Stimulated activated CD4-positive, alpha-beta T cell treated with anti-CD3 and anti-CD28 coated beads, Interleukin-1b, Interleukin-23, amount 100 ng/mL, for 4 hours (primary cell): Measurements from ENCODE around the gene DOCK2.

Experiments used
- DNase-seq, 2 donors: peaks; one replicate each; pipeline ENCODE4 v3.0.0-alpha.2; 2020; ENCODE audit warnings: low read depth in 2 of 2

Gene DOCK2

DNA sequence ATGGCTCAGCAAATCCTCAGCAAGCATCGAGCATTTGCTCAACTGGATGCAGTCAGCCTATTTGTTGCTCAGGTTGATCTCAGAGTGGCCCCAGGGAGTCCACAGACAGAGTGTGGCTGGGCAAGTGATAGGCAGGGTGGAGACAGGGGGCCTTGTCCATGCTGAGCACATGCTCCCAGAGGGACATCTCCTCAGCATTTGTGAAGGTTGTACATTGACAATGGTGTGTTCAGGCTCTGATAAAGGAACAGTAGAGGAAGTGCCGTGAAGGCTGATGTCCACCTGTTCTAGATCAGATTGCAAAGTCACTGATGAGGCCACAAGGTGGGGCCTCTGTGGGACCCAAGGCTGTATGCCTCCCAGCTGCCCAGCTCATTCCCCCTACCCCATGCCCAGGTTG, 418.5 kb downstream of the DOCK2 start:
- DNase-seq: no peak

DNA sequence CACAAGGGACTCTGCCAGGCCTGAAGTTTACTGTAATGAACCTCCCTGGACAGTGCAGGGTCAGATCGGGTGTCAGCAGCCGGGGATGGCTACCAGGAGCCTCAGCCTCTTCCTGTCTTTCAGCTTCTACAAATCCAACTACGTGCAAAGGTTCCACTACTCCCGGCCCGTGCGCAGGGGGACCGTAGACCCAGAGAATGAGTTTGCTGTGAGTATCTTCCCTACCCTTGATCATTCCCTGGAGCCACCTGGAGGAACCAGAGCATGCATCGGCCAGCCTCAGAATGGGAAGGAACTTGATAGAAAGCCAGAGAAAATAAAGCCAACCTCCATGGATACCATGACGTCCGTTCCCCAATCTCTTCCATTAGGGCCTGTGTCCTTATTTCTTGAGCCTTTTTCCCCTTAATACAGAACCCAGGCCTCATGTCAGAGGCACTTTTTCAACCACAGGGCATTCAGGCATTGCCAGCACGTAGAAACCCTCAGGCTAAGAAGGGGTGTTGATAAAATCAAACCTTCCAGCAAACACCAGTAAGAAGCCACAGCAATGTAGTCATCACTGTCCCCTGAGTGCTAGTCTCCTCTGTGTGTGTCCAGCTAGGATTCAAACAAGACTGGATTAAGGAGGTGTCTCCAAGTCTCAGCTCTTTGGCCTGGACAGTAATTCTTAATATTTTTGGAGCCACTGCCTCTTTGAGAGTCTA, 419.6 kb downstream of the DOCK2 start:
- no peak for DNase-seq

DNA sequence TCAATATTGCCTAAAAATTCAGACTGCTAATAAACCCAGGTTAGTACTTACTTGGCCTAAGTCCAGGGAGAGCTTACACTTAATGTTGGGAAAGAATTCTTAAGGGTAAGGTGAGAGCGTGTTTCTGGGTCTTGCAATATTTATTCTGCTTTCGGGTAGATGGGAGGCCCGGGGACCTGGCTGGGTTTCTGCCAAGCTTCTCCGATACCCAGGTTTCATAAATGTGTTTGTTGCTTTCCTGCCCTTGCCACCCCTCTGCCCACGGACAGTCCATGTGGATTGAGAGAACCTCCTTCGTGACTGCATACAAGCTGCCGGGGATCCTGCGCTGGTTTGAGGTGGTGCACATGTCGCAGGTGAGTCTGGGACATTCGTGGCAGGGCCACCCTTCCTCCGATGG, 420.2 kb downstream of the DOCK2 start:
- DNase-seq: no peak

DNA sequence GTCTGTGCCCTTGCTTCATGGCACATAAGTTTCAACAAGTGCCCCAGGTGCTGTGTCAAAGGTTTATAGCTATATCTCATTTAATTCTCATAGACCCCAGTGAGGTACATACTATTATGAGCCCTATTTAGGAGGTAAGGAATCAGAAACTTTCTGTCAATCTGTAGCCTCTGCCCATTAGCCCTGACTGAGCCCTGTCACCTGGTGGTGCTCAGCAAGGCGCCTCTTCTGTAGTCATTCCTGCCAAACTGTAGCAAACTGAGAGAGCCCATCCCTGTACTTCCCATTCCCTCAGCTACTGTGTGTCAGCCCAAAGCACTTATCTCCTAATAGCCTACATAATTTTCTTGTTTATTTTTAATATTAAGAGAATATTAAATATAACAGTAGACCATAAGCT, 422.1 kb downstream of the DOCK2 start:
- no peak for DNase-seq

DNA sequence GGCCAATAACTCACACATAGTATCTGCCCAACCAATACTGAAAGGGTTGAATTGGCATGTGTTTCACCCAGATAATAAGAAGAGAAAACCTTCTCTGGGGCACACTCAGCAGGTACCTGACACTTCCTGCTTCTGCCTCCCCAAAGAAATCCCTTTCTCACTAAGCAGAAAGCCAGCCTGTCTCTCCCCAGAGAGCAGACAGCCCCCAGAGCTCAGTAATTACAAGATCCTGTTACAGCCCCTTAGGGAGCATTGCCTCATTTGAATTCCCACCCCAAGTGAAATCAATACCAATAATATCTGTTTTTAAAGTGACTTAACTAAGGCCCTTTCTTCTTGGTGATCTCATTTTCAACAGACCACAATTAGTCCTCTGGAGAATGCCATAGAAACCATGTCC, 430.1 kb downstream of the DOCK2 start:
- no peak for DNase-seq

DNA sequence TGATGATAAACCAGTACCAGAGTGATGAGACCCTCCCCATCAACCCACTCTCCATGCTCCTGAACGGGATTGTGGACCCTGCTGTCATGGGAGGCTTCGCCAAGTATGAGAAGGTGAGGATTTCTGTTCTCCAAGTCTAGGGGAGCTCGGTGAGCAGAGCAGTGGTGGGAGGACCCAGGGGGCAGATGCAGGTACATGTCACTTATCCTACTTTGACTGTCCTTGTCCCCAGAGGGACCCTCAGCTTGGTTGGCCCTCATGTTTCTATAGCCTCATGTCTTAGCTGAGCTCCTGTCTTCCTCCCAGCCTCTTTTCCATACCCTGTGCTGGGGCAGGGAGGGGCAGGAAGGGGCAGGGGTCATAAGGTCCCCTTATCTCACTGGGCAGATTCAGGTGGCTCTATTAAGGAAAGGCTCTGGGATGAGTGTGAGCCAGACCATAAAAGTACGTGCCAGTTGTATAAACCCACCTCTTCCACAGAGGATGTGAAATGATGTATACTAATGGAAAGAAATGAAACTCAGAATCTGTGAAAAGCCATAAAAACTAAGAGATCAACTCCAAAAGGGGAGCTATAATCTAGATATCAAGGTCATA, 430.6 kb downstream of the DOCK2 start:
- no peak for DNase-seq

DNA sequence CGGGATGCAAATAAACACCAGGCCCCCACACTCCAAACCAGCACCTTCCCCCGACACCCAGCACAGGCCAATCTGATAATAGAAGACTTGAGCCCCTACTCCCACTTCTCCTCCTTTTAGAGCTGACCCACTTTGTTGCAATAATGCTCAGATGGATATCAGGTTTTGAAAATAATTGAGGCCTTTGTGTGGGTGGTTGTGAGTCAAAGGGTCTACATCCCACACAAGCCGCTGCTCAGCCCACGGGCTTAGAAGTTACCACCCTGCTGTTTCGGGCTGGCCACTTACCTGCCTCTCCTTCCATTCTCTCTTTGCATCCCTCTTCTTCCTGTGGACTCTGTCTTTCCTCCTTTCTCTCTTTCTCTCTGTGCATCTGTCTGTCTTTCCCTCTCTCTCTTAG, 432.4 kb downstream of the DOCK2 start:
- no peak for DNase-seq

DNA sequence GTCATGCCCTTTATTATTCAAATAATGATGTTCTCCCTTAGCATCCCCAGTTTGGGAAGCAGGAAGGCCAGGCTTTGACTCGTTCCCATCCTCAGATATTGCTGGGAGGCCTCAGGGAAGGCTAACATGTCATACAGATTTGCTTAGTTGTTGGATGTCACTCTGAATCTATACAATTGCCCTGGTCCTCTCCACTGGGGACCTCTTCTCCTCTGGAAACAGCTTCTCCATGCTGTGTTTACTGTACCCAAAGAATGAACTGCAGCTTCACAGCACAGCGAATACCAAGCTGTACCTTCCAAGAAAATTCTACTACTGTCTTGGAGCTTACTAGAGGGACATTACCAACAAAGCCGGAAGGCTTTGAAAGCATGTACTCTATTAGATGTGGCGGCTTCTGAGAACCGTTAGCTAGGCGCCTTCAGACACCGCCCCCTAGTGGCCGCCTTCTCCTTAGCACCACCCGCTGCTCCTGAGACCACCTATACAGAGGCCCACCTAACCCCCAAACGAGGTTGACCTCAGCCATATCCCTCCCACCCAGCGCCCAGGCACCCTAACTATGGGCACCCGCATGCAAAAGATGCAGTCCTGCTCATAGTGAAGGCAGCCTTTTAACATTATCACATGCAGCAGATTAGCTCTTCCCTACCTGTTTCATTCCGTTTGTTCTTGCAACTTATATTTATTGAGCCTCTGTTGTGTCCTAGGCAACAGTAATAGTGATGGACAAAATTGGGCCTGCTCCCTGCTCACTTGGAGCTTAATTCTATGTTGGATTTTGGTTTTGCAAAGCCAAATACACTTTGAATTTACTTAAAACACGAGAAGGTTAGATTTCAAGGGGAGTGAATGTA, 433.7 kb downstream of the DOCK2 start:
- peak in 1 of 2 donors; percentile 9 for DNase-seq

DNA sequence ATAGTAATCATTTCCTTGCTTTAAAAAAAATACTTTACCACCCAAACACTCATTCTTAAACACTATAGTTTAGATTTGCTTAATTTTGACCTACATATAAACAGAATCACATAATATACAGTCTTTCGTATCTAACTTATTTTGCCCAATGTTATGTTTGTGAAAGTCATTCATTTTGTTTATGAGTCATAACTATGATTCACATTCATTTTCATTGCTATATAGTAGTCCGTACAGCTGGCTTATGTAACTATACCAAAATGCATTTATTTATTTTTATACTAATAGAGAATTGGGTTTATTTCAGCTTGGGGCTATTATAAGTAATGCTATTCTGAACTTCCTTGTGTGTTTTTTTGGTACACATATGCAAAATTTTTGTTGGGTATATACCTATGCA, 434.7 kb downstream of the DOCK2 start:
- no peak for DNase-seq

DNA sequence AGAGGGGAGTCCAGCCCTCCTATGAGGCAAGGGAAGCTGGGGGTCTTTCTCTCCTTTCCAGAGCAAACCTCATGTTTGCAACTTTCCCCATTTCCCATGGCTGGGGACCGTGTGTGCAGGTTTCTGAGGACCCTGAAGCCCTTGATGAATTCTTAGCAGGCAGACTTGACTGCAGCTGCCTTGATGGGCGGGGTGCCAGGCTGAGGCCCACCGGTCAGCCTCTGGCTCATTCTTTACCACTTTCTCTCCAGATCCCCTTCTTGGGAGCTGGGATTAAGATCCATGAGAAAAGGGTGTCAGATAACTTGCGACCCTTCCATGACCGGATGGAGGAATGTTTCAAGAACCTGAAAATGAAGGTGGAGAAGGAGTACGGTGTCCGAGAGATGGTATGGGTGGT, 438.6 kb downstream of the DOCK2 start:
- no peak for DNase-seq

DNA sequence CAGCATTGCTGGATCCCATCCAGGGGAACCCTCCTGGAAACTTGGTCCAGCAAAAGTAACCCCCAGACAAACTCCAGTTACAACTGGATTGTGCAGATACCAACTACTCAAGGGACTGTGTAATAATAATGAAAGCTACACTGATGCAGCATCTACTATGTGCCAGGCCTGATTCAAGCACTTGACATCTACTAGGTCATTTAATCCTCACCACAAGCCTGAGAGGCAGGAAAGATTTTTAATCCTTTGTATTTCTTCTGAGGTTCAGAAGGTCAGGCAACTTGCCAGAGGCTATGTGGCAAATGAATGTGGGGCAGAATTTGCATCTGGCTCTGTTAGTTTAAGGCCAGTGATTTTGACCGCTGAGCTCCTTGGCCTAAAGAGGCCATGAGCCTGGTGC, 439.1 kb downstream of the DOCK2 start:
- DNase-seq: no peak

DNA sequence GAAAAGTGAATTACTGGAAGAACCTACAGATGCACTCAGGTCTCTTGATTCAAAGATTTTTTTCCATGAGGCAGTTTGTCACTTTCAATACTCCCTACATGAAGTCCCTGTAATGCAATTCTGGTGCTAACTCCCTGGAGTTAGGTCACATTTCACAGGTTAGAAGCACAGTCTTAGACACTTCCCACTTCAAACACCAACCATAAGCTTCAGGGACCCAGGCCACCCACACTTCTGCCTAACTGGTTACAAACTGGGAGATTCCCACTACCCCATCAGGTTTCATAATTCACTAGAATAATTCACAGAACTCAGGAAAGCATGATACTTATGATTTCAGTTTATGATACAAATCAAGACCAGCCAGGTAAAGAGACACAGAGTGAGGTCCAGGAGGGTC, 439.7 kb downstream of the DOCK2 start:
- no peak for DNase-seq

DNA sequence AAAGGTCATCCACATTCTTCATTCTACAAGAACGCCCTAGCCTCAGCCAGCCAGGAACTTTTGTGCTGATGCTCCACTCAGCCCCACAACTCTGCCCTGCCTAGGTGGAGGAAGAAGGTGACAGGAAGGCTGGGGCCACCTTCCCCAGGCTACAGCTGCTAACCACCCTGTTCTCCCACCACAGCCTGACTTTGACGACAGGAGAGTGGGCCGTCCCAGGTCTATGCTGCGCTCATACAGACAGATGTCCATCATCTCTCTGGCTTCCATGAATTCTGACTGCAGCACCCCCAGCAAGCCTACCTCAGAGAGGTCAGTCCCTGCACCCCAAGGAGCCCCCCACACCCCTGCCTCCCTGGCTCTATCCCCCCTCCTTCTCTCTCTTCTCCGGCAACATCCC, 440.5 kb downstream of the DOCK2 start:
- no peak for DNase-seq

DNA sequence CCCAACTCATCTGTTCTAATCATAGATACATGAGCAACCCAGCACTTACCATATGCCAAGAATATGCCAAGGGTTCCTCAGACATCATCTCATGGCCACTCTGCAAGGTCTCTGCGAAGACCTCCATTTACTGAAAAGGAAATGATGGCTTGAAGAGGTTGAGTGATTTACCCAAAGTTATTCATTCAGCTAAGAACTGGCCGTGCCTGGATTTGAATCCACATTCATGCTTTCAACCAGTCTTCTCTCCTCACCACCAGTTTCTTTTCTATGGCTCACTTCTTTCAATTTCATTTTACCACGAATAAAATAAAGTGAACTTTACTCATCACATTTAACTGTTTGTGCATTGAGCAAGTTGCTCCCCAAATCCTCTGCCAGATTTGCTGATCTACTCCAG, 441.4 kb downstream of the DOCK2 start:
- no peak for DNase-seq

DNA sequence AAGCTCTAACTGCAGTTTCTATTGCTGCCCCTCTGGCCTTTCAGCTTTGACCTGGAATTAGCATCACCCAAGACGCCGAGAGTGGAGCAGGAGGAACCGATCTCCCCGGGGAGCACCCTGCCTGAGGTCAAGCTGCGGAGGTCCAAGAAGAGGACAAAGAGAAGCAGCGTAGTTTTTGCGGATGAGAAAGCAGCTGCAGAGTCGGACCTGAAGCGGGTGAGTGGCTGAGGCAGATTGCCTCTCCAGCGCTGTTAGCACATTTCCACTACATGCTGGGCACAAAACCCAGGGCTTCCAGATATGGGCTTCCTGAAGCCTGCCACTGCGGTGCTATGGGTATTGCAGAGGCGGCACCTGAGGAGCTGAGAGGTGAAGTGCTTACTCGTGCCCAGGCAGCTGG, 441.9 kb downstream of the DOCK2 start:
- no peak for DNase-seq

DNA sequence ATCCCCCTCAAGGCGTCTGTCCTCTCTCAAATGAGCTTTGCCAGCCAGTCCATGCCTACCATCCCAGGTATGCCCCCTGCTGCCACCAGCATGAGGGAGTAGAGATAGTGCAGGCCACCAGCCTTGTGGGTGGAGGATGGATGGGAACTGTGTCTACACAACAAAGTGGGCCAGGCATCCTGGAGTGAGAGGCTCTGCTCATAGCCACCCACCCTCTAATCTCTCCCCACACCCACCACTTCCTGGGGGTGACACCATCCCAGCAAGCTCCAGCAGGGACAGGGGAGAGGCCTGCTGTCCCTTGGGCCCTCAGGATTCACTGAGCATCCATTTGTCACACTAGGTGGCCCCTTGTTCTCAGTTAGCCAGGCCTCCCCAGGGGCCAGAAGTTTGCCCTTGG, 443.1 kb downstream of the DOCK2 start:
- DNase-seq: no peak

DNA sequence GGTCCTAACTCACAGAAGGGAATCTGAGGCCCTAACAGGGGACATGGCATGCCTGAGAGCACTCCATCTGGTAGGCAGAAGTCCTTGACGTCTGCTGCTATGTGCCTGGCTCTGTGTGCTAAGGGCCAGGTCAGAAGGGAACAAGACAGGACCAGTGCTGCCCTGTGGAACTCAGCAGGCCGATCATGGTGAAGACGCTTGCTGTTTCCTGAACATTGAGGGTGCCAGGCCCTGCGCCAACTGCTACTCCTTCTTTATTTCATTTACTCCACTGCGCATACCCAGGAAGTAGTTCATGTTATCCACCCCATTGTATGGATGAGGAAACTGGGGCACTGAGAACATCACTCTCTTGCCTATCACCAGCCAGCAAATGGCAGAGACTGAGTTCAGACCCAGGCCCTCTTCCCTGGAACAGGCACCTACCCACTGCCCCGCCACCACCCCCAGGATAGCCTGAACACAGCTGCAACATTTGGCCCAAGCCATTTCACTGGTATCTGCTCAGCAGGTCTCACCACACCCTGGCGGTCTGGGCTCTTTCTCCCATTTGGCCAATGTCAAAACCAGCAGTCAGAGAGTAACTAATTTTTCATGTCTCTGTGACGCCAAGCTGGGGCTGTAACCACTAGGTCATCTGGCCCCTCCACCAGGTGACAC, 443.8 kb downstream of the DOCK2 start:
- DNase-seq: no peak

DNA sequence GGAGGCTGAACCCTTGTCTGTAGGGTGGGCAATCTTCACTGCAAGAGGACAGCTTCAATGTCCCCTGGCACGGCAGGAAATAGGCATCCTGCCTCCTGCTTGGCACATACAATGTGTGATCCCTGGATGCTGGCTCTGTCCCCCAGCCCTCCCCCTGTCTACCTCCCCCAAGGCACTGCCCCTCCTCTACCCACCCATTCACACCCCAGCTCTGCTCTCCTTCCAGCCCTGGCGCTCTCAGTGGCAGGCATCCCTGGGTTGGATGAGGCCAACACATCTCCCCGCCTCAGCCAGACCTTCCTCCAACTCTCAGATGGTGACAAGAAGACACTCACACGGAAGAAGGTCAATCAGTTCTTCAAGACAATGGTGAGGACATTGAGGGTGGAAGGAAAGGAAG, 444.5 kb downstream of the DOCK2 start:
- DNase-seq: no peak

DNA sequence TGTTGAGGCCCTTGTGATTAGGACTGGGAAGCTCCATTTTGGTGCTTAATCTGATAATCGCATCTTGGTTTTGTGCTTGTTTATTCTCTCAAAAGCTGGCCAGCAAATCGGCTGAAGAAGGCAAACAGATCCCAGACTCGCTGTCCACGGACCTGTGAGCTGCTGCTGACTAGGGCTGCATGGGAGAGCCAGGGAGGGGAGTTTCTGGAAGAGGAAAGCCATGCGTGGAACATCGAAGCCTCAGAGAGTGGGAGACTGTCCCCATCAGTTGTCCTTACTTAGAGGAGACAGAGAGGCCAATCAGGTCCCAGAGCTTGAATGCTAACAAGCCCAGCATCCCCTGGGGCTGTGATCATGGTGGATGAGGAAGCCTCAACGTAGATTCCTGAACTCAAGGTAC, 445.6 kb downstream of the DOCK2 start:
- DNase-seq: no peak

DNA sequence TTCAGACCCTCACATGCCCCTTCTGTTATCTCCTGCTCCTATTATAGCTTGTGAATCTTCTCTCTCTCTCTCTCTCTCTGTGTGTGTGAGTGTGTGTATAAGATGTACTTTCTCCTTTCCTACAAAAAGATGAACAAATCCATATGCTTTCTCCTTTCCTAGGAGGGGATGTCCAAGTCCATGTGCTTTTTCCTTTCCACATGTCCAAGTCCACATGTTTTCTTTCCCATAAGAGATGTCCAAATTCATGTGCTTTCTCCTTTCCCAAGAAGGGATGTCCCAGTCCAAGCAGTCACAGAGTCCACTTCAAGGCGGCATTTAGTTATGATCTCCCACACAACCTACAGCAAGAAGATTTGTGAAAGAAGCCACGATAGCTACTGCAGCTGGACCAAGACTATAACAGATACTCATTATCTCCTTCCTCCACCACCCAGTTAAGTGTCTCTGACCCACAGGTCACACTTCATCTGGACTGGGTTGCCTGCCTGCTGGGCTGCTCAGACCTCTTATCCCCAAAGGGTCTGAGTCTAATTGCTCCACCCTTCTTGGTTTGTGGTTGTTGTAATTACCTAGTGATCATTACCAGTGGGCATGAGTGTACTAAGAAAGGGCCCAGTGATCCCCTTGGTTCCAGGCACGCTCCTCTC, 450.2 kb downstream of the DOCK2 start:
- DNase-seq: no peak

DNA sequence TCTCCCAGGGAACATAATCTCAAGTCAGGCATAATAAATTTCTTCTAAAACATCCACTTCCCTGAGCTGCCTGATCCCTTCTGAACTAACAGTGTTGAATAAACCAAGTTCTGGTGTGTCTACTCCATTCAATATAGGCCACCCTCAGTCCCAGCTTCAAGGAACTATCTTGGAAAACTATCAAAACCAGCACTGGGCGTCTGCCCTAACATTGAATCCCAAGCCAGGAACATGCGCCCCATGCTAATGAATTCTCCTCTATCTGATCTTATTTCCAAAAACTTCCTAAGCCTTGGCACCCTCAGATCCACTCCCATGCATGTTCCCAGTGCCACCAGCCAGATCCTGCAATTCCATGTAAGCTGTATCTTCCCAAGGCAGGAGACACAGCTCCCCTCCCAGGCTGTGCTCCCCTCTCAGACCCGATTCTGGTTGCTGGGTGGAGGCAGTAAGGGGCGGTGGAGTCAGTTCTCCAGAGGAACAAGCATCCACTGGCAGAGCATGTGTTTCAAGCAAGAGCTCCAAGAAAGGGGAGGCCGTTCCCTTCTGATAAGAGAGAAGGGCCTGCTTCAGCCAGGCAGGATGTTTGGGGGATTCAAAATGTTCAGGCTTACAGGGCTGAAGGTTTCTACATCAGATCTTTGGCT, 455.5 kb downstream of the DOCK2 start:
- no peak for DNase-seq
